Mesenchymal stem cell (in vitro differentiated cells and primary cell): Measurements from ENCODE around the gene HS3ST2.

Experiments used
- DNase-seq: peaks from one replicate; pipeline ENCODE4 v3.0.0-alpha.2; 2013
- H2AFZ ChIP-seq: one replicate; pipeline ENCODE4 v1.6.1; 2013; ENCODE audit warnings: low read depth, mild to moderate bottlenecking, control low read depth, inconsistent platforms, low read length, moderate library complexity
- H2AK5ac ChIP-seq: 2 replicates; pipeline ENCODE4 v1.6.1; 2013; ENCODE audit warnings: low read length, moderate library complexity, mild to moderate bottlenecking, inconsistent platforms; ENCODE audit not compliant: severe bottlenecking
- H2BK120ac ChIP-seq: one replicate; pipeline ENCODE4 v1.6.1; 2013; ENCODE audit warnings: low read depth, mild to moderate bottlenecking, inconsistent platforms, low read length, moderate library complexity
- H2BK12ac ChIP-seq, 2 experiments: one replicate each; pipeline ENCODE4 v1.6.1; 2013; ENCODE audit warnings: inconsistent platforms in 2 of 2, low read length in 2 of 2, mild to moderate bottlenecking in 2 of 2, moderate library complexity in 2 of 2, control low read depth in 1 of 2
- H2BK15ac ChIP-seq: one replicate; pipeline ENCODE4 v1.6.1; 2013; ENCODE audit warnings: mild to moderate bottlenecking, low read depth, inconsistent platforms; ENCODE audit not compliant: poor library complexity, severe bottlenecking
- H2BK5ac ChIP-seq: 2 replicates; pipeline ENCODE4 v1.6.1; 2013; ENCODE audit warnings: low read depth, mild to moderate bottlenecking, low read length, control low read depth, inconsistent platforms; ENCODE audit not compliant: poor library complexity, severe bottlenecking
- H3K14ac ChIP-seq, 2 experiments: one replicate each; pipeline ENCODE4 v1.6.1; 2013; ENCODE audit warnings: inconsistent platforms in 2 of 2, low read length in 2 of 2, control low read depth in 1 of 2, mild to moderate bottlenecking in 1 of 2, moderate library complexity in 1 of 2
- H3K18ac ChIP-seq, 2 experiments: one replicate each; pipeline ENCODE4 v1.6.1; 2013; ENCODE audit warnings: inconsistent platforms in 2 of 2, low read length in 2 of 2, control low read depth in 1 of 2, low read depth in 1 of 2, mild to moderate bottlenecking in 1 of 2
- H3K23ac ChIP-seq, 2 experiments: one replicate each; pipeline ENCODE4 v1.6.1; 2013; ENCODE audit warnings: inconsistent platforms in 2 of 2, low read length in 2 of 2, mild to moderate bottlenecking in 2 of 2, moderate library complexity in 2 of 2, control low read depth in 1 of 2
- H3K27ac ChIP-seq: 2 replicates; pipeline ENCODE4 v1.5.1; 2013; ENCODE audit warnings: mild to moderate bottlenecking, moderate library complexity, low read length, control low read depth, inconsistent platforms; ENCODE audit not compliant: poor library complexity, severe bottlenecking
- H3K27me3 ChIP-seq, 2 experiments: 2 replicates each; pipeline versions ENCODE4 v1.6.1 to v1.7.0; 2013; ENCODE audit warnings: low read length in 2 of 2, mild to moderate bottlenecking in 2 of 2, moderate library complexity in 2 of 2, control low read depth in 1 of 2, inconsistent platforms in 1 of 2; ENCODE audit not compliant: control insufficient read depth in 1 of 2, insufficient read depth in 1 of 2
- H3K36me3 ChIP-seq, 2 experiments: 2 replicates each; pipeline versions ENCODE4 v1.6.1 to v1.7.0; 2013; ENCODE audit warnings: low read length in 2 of 2, control low read depth in 1 of 2, inconsistent platforms in 1 of 2, low read depth in 1 of 2, mild to moderate bottlenecking in 1 of 2; ENCODE audit not compliant: insufficient read depth in 2 of 2, control insufficient read depth in 1 of 2
- H3K4ac ChIP-seq, 2 experiments: one replicate each; pipeline ENCODE4 v1.6.1; 2013; ENCODE audit warnings: inconsistent platforms in 2 of 2, low read length in 2 of 2, mild to moderate bottlenecking in 2 of 2, moderate library complexity in 2 of 2, control low read depth in 1 of 2, low read depth in 1 of 2
- H3K4me1 ChIP-seq: 2 replicates; pipeline ENCODE4 v1.6.1; 2013; ENCODE audit warnings: low read depth, low read length, control low read depth; ENCODE audit not compliant: control insufficient read depth, insufficient read depth
- H3K4me2 ChIP-seq: 2 replicates; pipeline ENCODE4 v1.6.1; 2013; ENCODE audit warnings: low read length, mild to moderate bottlenecking, inconsistent platforms; ENCODE audit not compliant: poor library complexity, severe bottlenecking
- H3K4me3 ChIP-seq, 2 experiments: 2 replicates each; pipeline versions ENCODE4 v1.5.1 to v1.7.0; 2013; ENCODE audit warnings: low read length in 2 of 2, mild to moderate bottlenecking in 2 of 2, control low read depth in 1 of 2, low read depth in 1 of 2; ENCODE audit not compliant: insufficient read depth in 1 of 2
- H3K79me1 ChIP-seq: replicated peaks from 2 replicates; pipeline ENCODE4 v1.6.1; 2013; ENCODE audit warnings: mild to moderate bottlenecking, control low read depth, low read length, inconsistent platforms; ENCODE audit not compliant: poor library complexity, severe bottlenecking
- H3K9ac ChIP-seq: 2 replicates; pipeline ENCODE4 v1.7.0; 2013; ENCODE audit warnings: mild to moderate bottlenecking, low read length, moderate library complexity
- H3K9me3 ChIP-seq: 2 replicates; pipeline ENCODE4 v1.7.0; 2013; ENCODE audit warnings: mild to moderate bottlenecking, low read length; ENCODE audit not compliant: control insufficient read depth
- H4K8ac ChIP-seq: one replicate; pipeline ENCODE4 v1.6.1; 2013; ENCODE audit warnings: inconsistent platforms, mild to moderate bottlenecking, low read length, moderate library complexity
- H4K91ac ChIP-seq: one replicate; pipeline ENCODE4 v1.6.1; 2013; ENCODE audit warnings: mild to moderate bottlenecking, low read length, inconsistent platforms
- WGBS: methylation state at CpG from one replicate; pipeline ENCODE4 v1.1.7; 2013; ENCODE audit warnings: mixed read lengths; 5-methylcytosine and 5-hydroxymethylcytosine counted together

HS3ST2 gene

DNA sequence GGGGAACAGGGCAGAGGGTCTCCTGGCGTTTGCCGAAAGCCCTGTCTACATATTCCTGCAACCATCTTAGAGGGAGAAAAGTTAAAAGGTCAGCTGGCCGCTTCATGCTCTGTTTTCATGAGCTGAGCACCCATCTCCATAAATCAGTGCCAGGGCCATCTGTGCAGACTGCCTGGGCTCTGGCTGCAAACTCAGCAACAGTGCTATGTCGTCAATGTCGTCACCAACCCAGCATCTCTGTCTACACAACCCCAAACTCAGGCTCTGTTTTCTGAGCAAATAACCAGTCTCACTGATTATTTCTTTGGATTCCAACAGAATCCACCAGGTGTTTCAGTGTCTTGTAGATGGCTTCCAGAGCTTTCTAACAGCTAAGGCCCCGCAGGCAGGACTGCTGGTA, 65.0 kb downstream of the HS3ST2 start:
- H3K14ac ChIP-seq = no peak overlapping the region
- no peak overlapping the region for H2AFZ ChIP-seq
- no peak overlapping the region for H3K4ac ChIP-seq
- H2BK120ac ChIP-seq = no peak overlapping the region
- no peak overlapping the region for H4K91ac ChIP-seq
- H2BK5ac ChIP-seq = no peak overlapping the region
- H2BK15ac ChIP-seq = no peak overlapping the region
- no peak overlapping the region for H2AK5ac ChIP-seq
- H3K36me3 ChIP-seq = no peaks in the 10 kb centered on the region
- no peak overlapping the region for H4K8ac ChIP-seq
- no peaks in the 10 kb centered on the region for H3K9me3 ChIP-seq
- H3K23ac ChIP-seq = no peak overlapping the region
- H3K27me3 ChIP-seq = peaks cover 0 to 2% of the 10 kb centered on the region in 2 experiments
- no peak for DNase-seq
- no peak overlapping the region for H3K27ac ChIP-seq
- no peak overlapping the region for H3K4me2 ChIP-seq
- H3K9ac ChIP-seq = no peak overlapping the region
- 77% methylated on average over 6 of the region's 6 CpGs for WGBS
- H3K79me1 ChIP-seq = no peaks in the 10 kb centered on the region
- H3K4me3 ChIP-seq = no peak overlapping the region
- H2BK12ac ChIP-seq = no peak overlapping the region
- no peaks in the 10 kb centered on the region for H3K4me1 ChIP-seq
- H3K18ac ChIP-seq = no peak overlapping the region

GRCh38 chr16:22879466-22879865, 65.5 kb downstream of the HS3ST2 start:
- WGBS = 64% methylated on average over 6 of the region's 6 CpGs
- Histone ChIP-seq H2BK5ac (no peak overlapping the region), H4K8ac (no peak overlapping the region)

GRCh38 chr16:22882981-22883380, 69.0 kb downstream of the HS3ST2 start:
- no peak overlapping the region for H3K23ac ChIP-seq
- H3K4me2 ChIP-seq = no peak overlapping the region
- H2BK5ac ChIP-seq = no peak overlapping the region
- DNase-seq = no peak
- H3K18ac ChIP-seq = no peak overlapping the region
- H3K9ac ChIP-seq = no peak overlapping the region
- no peak overlapping the region for H4K8ac ChIP-seq
- peaks cover 0 to 2% of the 10 kb centered on the region in 2 experiments for H3K27me3 ChIP-seq
- no peaks in the 10 kb centered on the region for H3K79me1 ChIP-seq
- no peak overlapping the region for H2BK120ac ChIP-seq
- no peaks in the 10 kb centered on the region for H3K9me3 ChIP-seq
- no peak overlapping the region for H3K4ac ChIP-seq
- no peak overlapping the region for H3K14ac ChIP-seq
- H3K4me3 ChIP-seq = no peak overlapping the region
- H2BK15ac ChIP-seq = no peak overlapping the region
- no peak overlapping the region for H4K91ac ChIP-seq
- H3K4me1 ChIP-seq = no peaks in the 10 kb centered on the region
- no peak overlapping the region for H3K27ac ChIP-seq
- H2BK12ac ChIP-seq = no peak overlapping the region
- no peak overlapping the region for H2AFZ ChIP-seq
- no peaks in the 10 kb centered on the region for H3K36me3 ChIP-seq
- H2AK5ac ChIP-seq = no peak overlapping the region

More at GRCh38 chr16:22879466-22879865, 65.5 kb downstream of the HS3ST2 start:
- no peak overlapping the region for H2BK12ac ChIP-seq
- H3K27ac ChIP-seq = no peak overlapping the region
- H4K91ac ChIP-seq = no peak overlapping the region
- no peaks in the 10 kb centered on the region for H3K9me3 ChIP-seq
- no peak overlapping the region for H3K4me3 ChIP-seq
- no peak overlapping the region for H3K23ac ChIP-seq
- H2BK120ac ChIP-seq = no peak overlapping the region
- H2AK5ac ChIP-seq = no peak overlapping the region
- DNase-seq = no peak
- no peak overlapping the region for H2AFZ ChIP-seq
- H3K4me1 ChIP-seq = no peaks in the 10 kb centered on the region
- H3K36me3 ChIP-seq = no peaks in the 10 kb centered on the region
- no peak overlapping the region for H3K4ac ChIP-seq
- no peak overlapping the region for H2BK15ac ChIP-seq
- H3K4me2 ChIP-seq = no peak overlapping the region
- H3K27me3 ChIP-seq = peaks cover 0 to 2% of the 10 kb centered on the region in 2 experiments
- H3K18ac ChIP-seq = no peak overlapping the region
- H3K79me1 ChIP-seq = no peaks in the 10 kb centered on the region
- H3K14ac ChIP-seq = no peak overlapping the region
- no peak overlapping the region for H3K9ac ChIP-seq

DNA sequence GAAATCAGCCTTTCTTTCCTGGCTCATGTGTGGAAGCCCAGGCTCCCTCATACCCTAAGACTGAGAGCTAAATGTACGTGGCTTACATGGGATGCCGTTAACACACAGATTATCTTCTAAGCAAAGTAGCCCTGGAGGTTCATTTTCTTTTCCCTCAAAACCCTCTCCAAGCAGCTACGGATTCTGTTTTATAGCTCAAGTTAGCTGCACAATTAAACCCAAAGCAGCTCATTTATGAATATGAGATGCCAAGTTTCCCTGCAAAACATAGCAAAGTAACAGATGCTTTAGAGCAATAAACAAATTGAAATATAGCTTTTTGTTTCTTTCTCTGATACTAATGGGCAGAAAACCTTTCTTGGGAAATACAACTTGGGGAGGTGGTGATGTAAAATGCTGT, 72.0 kb downstream of the HS3ST2 start:
- WGBS = 83% methylated on average over 3 of the region's 3 CpGs
- Histone ChIP-seq H3K27ac (no peak overlapping the region), H4K8ac (no peak overlapping the region), H3K9ac (no peak overlapping the region), H2BK120ac (no peak overlapping the region), H3K36me3 (no peaks in the 10 kb centered on the region), H2BK12ac (no peak overlapping the region), H2BK15ac (no peak overlapping the region), H2AK5ac (no peak overlapping the region), H3K14ac (no peak overlapping the region), H3K4ac (no peak overlapping the region), H4K91ac (no peak overlapping the region), H3K79me1 (no peaks in the 10 kb centered on the region), H3K23ac (no peak overlapping the region), H3K4me3 (no peak overlapping the region), H3K9me3 (no peaks in the 10 kb centered on the region), H2BK5ac (peak overlapping the region; percentile 44), H3K18ac (no peak overlapping the region), H3K27me3 (no peaks in the 10 kb centered on the region), H2AFZ (no peak overlapping the region), H3K4me1 (no peaks in the 10 kb centered on the region), H3K4me2 (no peak overlapping the region)
- no peak for DNase-seq
